Central memory CD8-positive, alpha-beta T cell (primary cell): ENCODE results near the gene PARP14.
A peak's percentile ranks its signal among the peaks of the same experiment; 100 is the strongest.
"Not testable (repeated sequence)": the region's sequence is repeated elsewhere in the genome, so short reads cannot be mapped to it uniquely, and the experiment has no call there.

Source experiments
- ATAC-seq: fragments of 150-1000 bp; cut with Tn5 transposase; replicated peaks from 2 replicates; pipeline ENCODE4 v1.10.0; 2022; ENCODE audit warnings: mild to moderate bottlenecking, moderate FRiP score, moderate number of reproducible peaks; ENCODE audit not compliant: poor library complexity, severe bottlenecking; ENCODE audit errors: extremely low read depth
- DNase-seq, 2 donors: peaks; one replicate each; pipeline ENCODE4 v3.0.0; 2021; ENCODE audit warnings: low spot score in 2 of 2
- H3K27ac Mint-ChIP-seq: one replicate; pipeline ENCODE4 v1.8.0; 2022; ENCODE audit warnings: low read depth, mild to moderate bottlenecking, moderate library complexity, mixed read lengths
- H3K27me3 Mint-ChIP-seq: one replicate; pipeline ENCODE4 v1.8.0; 2022; ENCODE audit warnings: mixed read lengths
- H3K36me3 Mint-ChIP-seq: one replicate; pipeline ENCODE4 v1.8.0; 2022; ENCODE audit warnings: mild to moderate bottlenecking, moderate library complexity, mixed read lengths; ENCODE audit not compliant: insufficient read depth
- H3K4me1 Mint-ChIP-seq: one replicate; pipeline ENCODE4 v1.8.0; 2022; ENCODE audit warnings: mixed read lengths
- H3K4me3 Mint-ChIP-seq: one replicate; pipeline ENCODE4 v1.8.0; 2022; ENCODE audit warnings: mild to moderate bottlenecking, moderate library complexity, mixed read lengths
- H3K9me3 Mint-ChIP-seq: one replicate; pipeline ENCODE4 v1.8.0; 2022; ENCODE audit warnings: mixed read lengths

The PARP14 gene

DNA sequence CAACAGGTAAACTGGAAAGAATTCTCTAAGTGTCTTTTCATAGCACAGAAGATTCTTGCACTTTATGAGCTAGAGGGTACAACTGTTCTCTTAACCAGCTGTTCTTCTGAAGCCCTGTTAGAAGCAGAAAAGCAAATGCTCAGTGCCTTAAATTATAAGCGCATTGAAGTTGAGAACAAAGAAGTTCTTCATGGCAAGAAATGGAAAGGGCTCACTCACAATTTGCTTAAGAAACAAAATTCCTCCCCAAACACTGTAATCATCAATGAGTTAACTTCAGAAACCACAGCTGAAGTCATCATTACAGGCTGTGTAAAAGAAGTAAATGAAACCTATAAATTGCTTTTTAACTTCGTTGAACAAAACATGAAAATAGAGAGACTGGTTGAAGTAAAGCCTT is 19.6 kb downstream of the PARP14 start:
- peaks cover 59% of the 10 kb centered on the region for H3K36me3 Mint-ChIP-seq

DNA sequence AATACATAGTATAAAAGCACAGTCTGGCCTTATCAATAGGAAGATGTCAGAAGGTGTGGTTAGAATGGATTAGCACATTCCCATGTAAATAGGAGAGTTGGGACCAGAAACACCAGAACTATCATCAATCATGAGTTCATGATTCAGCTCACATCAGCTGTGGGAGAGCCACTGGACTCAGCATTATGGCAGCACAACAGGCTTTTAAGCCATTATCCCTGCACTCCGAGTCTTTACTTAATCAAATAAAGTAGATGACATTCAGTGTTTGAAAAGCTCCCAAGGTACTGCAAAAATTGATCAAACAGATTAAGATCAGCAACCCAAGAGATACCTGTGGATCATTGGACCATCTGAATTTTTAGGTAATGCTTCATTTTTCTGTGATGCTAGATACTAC is 24.7 kb downstream of the PARP14 start:
- H3K36me3 Mint-ChIP-seq, result peaks cover 61% of the 10 kb centered on the region
- H3K4me3 Mint-ChIP-seq, result no peak overlapping the region
- no peak for DNase-seq
- no peak for ATAC-seq
- no peaks in the 10 kb centered on the region for H3K27me3 Mint-ChIP-seq
- no peak overlapping the region for H3K27ac Mint-ChIP-seq
- H3K9me3 Mint-ChIP-seq, result no peaks in the 10 kb centered on the region
- peaks cover 34% of the 10 kb centered on the region for H3K4me1 Mint-ChIP-seq

More for the DNA sequence above, 19.6 kb downstream of the PARP14 start:
- peaks cover 24% of the 10 kb centered on the region for H3K4me1 Mint-ChIP-seq
- DNase-seq (no peak), ATAC-seq (no peak)
- H3K4me3 Mint-ChIP-seq, result no peak overlapping the region
- H3K27me3 Mint-ChIP-seq, result no peaks in the 10 kb centered on the region
- H3K27ac Mint-ChIP-seq, result peak overlapping the region; percentile 41
- no peaks in the 10 kb centered on the region for H3K9me3 Mint-ChIP-seq

DNA sequence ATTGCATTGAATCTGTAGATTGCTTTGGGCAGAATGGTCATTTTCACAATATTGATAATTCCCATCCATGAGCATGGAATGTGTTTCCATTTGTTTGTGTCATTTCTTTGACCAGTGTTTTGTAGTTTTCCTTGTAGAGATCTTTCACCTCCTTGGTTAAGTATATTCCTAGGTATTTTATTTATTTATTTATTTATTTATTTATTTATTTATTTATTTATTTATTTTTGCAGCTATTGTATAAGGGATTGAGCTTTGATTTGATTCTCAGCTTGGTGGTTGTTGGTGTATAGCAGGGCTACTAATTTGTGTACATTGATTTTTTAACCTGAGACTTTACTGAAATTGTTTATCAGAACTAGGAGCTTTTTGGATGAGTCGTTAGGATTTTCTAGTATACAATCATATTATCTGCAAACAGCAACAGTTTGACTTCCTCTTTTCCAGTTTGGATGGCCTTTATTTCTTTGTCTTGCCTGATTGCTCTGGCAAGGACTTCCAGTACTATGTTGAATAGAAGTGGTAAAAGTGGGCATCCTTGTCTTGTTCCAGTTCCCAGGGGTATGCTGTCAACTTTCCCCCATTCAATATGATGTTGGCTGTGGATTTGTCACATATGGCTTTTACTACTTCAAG is 30.1 kb downstream of the PARP14 start:
- H3K4me3 Mint-ChIP-seq, H3K27ac Mint-ChIP-seq, H3K27me3 Mint-ChIP-seq, H3K9me3 Mint-ChIP-seq, DNase-seq, ATAC-seq: not testable (repeated sequence)
- H3K4me1 Mint-ChIP-seq, result peaks cover 37% of the 10 kb centered on the region
- H3K36me3 Mint-ChIP-seq, result peaks cover 65% of the 10 kb centered on the region

DNA sequence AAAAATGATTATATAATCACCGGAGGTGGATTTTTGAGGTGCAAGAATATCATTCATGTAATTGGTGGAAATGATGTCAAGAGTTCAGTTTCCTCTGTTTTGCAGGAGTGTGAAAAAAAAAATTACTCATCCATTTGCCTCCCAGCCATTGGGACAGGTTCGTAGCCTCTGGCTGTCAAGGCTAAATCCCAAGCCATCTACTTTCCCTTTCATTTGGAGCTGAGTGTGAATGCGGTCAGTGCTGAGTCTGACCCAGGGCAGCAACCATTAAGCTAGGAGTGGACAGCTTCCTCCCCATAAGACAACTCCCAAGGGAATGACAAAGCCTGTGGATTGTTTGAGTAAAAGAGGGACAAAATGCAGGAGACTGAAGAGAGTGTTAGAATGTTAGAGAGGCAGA is 33.6 kb downstream of the PARP14 start:
- ATAC-seq, result no peak
- Mint-ChIP-seq H3K9me3 (no peaks in the 10 kb centered on the region), H3K4me1 (peaks cover 27% of the 10 kb centered on the region), H3K36me3 (peaks cover 58% of the 10 kb centered on the region), H3K27me3 (no peaks in the 10 kb centered on the region), H3K4me3 (no peak overlapping the region), H3K27ac (peak overlapping the region; percentile 1)
- DNase-seq, result no peak

DNA sequence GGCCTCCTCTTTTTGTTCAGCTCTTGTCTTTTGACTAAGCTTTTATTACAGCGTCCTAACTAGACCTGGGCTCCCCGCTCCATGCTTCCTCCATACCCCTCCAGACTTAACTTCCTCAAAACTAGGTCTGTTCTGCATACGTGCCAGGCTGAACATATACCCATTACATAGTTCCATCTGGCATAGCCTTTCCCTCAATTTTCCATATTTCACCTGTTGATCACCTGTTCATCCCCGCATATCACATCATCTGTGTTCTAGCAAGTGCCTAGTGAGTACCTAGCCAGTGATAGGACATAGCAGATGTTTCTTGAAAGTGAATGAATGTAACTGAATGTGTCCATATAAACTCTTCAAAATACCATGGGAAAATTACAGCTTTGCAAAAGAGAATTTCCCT is 36.0 kb downstream of the PARP14 start:
- Mint-ChIP-seq H3K9me3 (no peaks in the 10 kb centered on the region), H3K4me3 (no peak overlapping the region), H3K36me3 (peaks cover 64% of the 10 kb centered on the region), H3K27ac (no peak overlapping the region), H3K4me1 (peaks cover 5% of the 10 kb centered on the region), H3K27me3 (no peaks in the 10 kb centered on the region)
- DNase-seq (no peak), ATAC-seq (no peak)

DNA sequence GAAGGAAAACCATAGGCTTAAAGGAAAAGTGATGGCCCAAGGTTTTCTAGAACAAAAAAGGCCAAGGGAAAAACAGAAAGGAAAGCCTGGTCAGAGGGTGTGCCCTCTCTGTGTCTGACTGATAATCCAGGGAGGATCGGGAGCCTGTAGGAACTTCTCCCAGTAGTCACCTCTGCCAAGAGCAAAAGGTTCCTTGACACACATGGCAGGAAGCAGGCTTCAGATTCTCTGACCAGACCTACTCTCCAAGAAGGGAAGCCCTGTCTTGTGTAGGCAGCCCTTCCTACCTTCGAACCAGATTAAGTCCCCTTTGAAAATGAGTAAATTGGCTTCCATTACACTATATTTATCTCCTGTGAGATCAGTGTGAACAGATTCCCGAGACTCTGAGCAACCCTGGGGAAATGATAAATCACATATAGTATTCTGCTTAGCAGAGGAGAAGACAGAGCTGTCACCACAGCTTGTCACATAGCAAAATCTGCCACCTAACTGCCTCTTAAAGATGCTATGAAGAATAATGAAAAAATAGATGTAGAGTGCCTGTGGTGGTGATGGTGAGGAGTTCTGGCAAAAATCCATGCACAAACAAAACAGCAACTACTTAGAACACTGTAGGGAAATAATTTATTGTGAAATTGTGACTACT is 38.8 kb downstream of the PARP14 start:
- H3K36me3 Mint-ChIP-seq, result peaks cover 51% of the 10 kb centered on the region
- H3K9me3 Mint-ChIP-seq, result no peaks in the 10 kb centered on the region
- no peaks in the 10 kb centered on the region for H3K27me3 Mint-ChIP-seq
- H3K27ac Mint-ChIP-seq, result no peak overlapping the region
- DNase-seq (no peak), ATAC-seq (no peak)
- no peaks in the 10 kb centered on the region for H3K4me1 Mint-ChIP-seq
- H3K4me3 Mint-ChIP-seq, result no peak overlapping the region

DNA sequence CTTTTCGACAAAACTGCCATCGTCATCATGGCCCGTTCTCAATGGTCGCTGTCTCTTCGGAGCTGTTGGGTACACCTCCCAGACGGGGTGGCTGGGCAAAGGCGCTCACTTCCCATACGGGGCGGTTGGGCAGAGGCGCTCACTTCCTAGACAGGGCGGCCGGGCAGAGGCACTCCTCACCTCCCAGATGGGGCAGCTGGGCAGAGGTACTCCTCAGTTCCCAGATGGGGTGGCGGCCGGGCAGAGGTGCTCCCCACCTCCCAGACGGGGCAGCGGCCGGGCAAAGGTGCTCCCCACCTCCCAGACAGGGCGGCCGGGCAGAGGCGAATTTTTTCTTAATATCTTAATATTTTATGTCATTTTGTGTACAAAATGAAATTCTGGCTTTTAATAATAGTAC is 44.5 kb downstream of the PARP14 start:
- no peak overlapping the region for H3K4me3 Mint-ChIP-seq
- DNase-seq, result no peak
- no peaks in the 10 kb centered on the region for H3K27me3 Mint-ChIP-seq
- peaks cover 18% of the 10 kb centered on the region for H3K36me3 Mint-ChIP-seq
- H3K27ac Mint-ChIP-seq, result no peak overlapping the region
- ATAC-seq, result no peak
- H3K4me1 Mint-ChIP-seq, result no peaks in the 10 kb centered on the region
- no peaks in the 10 kb centered on the region for H3K9me3 Mint-ChIP-seq

DNA sequence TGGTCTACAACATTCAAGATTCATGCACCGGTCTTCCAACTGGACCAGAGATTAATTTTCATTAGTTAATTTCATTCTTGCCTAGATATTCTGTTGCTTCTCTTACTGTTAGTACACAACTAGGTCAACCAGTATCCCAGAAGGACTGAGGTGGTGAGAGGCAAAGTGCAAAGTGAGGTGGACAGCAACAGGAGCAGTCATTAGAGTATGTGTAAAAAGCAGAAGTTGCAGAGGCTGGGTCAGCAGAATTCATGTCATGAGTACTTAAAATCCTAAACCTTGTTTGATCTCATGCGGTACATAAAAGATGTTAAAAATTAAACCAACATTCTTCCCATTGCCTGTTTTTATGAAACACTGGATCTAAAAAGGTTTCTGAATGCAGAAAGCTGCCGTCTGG is 46.7 kb downstream of the PARP14 start:
- peaks cover 7% of the 10 kb centered on the region for H3K36me3 Mint-ChIP-seq
- no peaks in the 10 kb centered on the region for H3K27me3 Mint-ChIP-seq
- ATAC-seq, result no peak
- DNase-seq, result no peak
- H3K4me1 Mint-ChIP-seq, result no peaks in the 10 kb centered on the region
- no peak overlapping the region for H3K27ac Mint-ChIP-seq
- H3K9me3 Mint-ChIP-seq, result no peaks in the 10 kb centered on the region
- H3K4me3 Mint-ChIP-seq, result no peak overlapping the region

DNA sequence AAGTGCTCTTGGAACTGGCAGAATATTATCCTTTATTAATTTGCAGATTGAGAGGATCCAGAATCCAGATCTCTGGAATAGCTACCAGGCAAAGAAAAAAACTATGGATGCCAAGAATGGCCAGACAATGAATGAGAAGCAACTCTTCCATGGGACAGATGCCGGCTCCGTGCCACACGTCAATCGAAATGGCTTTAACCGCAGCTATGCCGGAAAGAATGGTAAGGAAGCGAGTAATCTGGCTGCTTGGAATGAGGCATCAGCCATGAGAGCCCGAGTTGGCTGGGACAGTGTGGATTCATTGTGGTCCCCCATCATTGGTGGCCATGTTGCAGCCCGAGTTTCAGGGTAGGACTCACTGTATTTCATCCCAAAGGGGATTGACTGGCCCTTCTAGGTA is 47.1 kb downstream of the PARP14 start:
- Mint-ChIP-seq H3K9me3 (no peaks in the 10 kb centered on the region), H3K27ac (no peak overlapping the region), H3K4me3 (no peak overlapping the region), H3K36me3 (peaks cover 4% of the 10 kb centered on the region), H3K4me1 (no peaks in the 10 kb centered on the region), H3K27me3 (no peaks in the 10 kb centered on the region)
- no peak for ATAC-seq
- no peak for DNase-seq

DNA sequence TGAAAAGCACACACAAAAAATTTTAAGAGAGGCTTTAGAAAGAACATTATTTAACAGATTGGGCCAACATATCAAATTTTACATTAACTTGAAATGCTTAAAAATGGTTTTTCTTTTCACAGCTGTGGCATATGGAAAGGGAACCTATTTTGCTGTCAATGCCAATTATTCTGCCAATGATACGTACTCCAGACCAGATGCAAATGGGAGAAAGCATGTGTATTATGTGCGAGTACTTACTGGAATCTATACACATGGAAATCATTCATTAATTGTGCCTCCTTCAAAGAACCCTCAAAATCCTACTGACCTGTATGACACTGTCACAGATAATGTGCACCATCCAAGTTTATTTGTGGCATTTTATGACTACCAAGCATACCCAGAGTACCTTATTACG is 47.5 kb downstream of the PARP14 start:
- no peaks in the 10 kb centered on the region for H3K27me3 Mint-ChIP-seq
- no peak overlapping the region for H3K27ac Mint-ChIP-seq
- no peak for ATAC-seq
- H3K4me3 Mint-ChIP-seq, result no peak overlapping the region
- no peaks in the 10 kb centered on the region for H3K9me3 Mint-ChIP-seq
- H3K36me3 Mint-ChIP-seq, result peaks cover 4% of the 10 kb centered on the region
- no peak for DNase-seq
- H3K4me1 Mint-ChIP-seq, result no peaks in the 10 kb centered on the region

DNA sequence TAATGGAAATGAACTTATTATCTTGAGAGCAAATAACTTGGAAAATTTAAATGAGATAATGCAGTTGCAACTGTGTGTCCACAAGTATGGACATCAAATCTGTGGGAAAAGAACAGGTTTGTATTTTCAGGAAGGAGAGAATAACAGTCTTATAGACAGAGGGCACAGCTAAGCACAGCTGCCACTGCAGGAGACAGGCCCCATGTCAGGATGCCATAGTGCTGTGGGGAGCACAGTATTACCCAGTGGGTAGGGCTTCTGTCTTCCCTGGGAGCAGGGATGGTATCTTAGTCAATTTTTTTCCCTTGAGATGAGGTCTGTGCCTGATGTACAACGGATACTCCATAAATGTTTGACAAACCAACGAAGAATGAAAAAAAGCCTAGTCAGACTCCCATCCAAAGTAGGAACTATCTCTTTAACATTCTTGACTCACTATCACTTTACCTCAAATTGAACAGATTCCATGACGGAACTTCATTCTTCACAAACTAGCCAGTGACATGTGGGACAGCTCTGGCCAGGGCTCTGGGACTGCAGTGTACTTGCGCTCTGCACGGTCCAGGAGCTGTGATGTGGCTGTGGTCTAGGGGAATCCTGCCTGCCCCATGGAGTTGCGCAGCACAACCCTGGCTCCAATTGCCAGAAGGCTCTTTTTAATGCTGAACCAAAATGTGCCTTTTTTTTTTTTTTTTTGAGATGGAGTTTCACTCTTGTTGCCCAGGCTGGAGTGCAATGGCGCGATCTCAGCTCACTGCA is 48.3 kb downstream of the PARP14 start:
- DNase-seq (no peak), ATAC-seq (no peak)
- Mint-ChIP-seq H3K4me3 (no peak overlapping the region), H3K36me3 (peaks cover 3% of the 10 kb centered on the region), H3K9me3 (no peaks in the 10 kb centered on the region), H3K27me3 (no peaks in the 10 kb centered on the region), H3K27ac (no peak overlapping the region), H3K4me1 (peaks cover 4% of the 10 kb centered on the region)

DNA sequence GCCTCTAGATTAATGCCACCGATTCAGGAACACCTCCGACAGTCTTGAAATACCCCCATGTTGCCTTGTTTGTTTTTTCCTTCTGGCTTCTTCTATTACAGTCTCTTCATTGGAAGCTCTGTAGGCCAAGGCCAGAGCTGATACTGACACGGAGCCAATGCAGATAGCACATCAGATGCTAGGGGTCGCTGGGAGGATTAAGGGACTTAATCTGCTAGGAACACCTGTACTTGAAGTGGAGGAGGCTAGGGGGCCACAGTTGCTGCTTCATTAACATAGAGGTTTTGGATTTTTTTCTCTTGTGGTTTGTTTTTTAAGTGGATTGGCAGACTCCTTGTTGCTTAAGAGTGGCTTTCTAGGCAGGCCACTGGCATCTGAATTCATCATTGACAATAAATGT is 49.6 kb downstream of the PARP14 start:
- no peaks in the 10 kb centered on the region for H3K9me3 Mint-ChIP-seq
- H3K4me1 Mint-ChIP-seq, result peaks cover 6% of the 10 kb centered on the region
- H3K4me3 Mint-ChIP-seq, result no peak overlapping the region
- DNase-seq (no peak), ATAC-seq (no peak)
- H3K36me3 Mint-ChIP-seq, result peaks cover 2% of the 10 kb centered on the region
- peak overlapping the region; percentile 29 for H3K27ac Mint-ChIP-seq
- no peaks in the 10 kb centered on the region for H3K27me3 Mint-ChIP-seq
